Measurements from ENCODE around the gene DNAAF6.
"Not testable (repeated sequence)": the region's sequence is repeated elsewhere in the genome, so short reads cannot be mapped to it uniquely, and the experiment has no call there.

The DNAAF6 gene

GRCh38 chrX:107205770-107206696 is at the start of gene DNAAF6, which contains the start of gene NUP62CL:
Gene DNAAF6 (plus strand): TSS chrX:107206611. CDS start chrX:107212876, 6,265 bp downstream.
Gene NUP62CL (minus strand): TSS chrX:107206433. CDS start chrX:107175146, 31,287 bp downstream.
- DNase-seq: peak; percentile 90

DNA sequence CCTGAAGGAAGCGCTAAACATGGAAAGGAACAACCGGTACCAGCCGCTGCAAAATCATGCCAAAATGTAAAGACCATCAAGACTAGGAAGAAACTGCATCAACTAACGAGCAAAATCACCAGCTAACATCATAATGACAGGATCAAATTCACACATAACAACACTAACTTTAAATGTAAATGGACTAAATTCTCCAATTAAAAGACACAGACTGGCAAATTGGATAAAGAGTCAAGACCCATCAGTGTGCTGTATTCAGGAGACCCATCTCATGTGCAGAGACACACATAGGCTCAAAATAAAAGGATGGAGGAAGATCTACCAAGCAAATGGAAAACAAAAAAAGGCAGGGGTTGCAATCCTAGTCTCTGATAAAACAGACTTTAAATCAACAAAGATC is 48.8 kb upstream of the DNAAF6 start:
- not testable (repeated sequence) for DNase-seq

GRCh38 chrX:107167163-107167921 is 39.1 kb upstream of the DNAAF6 start:
- DNase-seq: no peak

DNA sequence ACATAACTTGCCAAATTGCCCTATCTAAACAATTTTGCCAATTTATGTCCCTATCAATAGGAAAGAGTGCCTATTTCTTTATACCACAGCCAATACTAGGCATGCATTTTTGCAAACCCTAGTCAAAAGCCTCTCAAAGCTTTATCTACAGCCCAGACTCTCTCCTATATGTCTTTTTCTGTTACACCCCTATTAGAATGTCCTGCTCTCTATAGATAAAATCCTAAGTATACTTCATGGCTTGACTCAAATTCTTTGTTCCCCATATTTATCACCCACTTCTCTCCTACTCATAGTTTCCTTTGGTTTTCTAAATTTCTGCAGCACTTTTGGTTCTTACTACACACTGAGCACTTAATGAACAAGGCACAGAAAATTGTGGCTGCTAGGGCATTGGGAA is 38.2 kb upstream of the DNAAF6 start:
- DNase-seq: no peak

DNA sequence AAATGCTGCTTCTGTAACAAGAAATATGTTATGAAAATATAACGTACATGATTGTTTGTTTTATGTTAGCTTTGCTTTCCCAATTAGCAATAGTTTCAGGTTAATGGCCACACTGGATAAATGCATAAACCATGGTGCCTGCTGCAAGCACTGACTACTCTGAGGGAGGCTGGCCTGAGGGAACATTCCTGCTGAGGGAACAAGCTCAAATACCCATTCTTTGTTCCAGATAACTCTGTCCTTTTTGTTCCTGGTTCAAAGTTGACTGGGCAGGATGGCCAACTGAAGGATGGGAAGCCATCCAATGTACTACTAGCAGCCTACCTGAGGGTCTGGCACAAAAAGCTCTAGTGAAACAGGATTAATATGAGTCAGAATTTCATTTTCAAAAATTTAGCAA is 37.7 kb upstream of the DNAAF6 start:
- DNase-seq: no peak

- no peak for DNase-seq
Observed at GRCh38 chrX:107171369-107172102, 34.9 kb upstream of the DNAAF6 start.

DNA sequence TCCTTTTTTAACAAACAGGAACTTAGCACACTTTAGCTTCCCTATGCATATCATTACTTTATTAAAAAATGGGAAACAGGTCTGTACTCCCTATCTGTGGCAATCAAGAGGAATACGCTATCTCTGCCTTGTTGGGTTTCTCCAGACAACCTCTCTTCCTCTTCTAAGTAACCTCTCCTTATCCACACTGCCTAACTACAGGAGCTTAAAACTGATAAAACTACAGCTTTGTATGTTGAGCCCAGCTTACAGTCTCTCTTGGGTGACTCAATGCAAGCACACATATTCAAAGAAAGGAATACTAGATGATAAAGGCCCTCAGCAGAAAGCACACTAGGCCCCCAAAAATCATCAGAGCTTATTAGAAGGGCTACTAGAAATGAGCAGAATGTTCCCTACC is 9.1 kb upstream of the DNAAF6 start:
- no peak for DNase-seq

GRCh38 chrX:107198074-107198473 is 8.3 kb upstream of the DNAAF6 start:
- DNase-seq: not testable (repeated sequence)

DNA sequence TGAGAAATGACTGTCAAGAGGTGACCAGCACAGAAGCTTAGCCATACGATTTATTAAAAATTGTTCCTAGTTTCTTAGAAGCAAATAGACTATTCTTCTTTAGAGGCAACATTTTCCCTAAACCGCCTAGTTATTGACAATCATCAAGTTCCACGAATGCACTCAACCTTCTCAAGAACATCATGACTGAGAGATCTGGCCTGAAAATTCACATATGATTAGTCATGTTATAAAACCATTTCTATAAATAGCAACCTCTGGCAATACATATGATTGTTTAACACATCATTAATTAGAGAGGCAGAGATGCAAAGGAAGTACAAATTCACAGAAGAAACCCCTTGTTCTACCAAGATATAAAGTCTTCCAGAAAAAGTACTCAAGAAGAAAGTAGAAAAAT is 6.9 kb upstream of the DNAAF6 start:
- DNase-seq: no peak

- no peak for DNase-seq
Observed at GRCh38 chrX:107204068-107204605, 2.3 kb upstream of the DNAAF6 start.

GRCh38 chrX:107206697-107207065 is 270 bp downstream of the DNAAF6 start:
- no peak for DNase-seq

DNA sequence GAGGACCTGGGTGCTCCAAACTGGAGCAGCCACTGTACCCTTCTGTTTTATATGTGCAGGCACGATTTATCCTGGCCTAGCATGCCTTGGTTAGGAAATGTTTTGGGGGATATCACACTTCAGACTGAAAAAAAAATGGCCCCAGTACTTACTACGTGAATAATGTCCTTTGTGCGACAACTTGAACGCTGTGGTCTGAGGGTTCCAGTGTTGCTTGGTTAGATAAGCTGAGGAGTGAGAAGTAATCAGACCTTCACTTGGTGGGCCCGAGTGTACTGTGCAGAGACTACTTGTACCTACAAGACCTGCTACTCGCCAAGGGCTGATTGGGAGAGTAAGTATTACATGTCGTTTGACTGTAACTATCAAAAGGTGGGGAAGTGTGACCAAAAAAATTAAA is 678 bp downstream of the DNAAF6 start:
- no peak for DNase-seq

GRCh38 chrX:107207943-107208342 is 1.5 kb downstream of the DNAAF6 start:
- DNase-seq: no peak

GRCh38 chrX:107213477-107213876 is 7.1 kb downstream of the DNAAF6 start:
- DNase-seq: no peak

DNA sequence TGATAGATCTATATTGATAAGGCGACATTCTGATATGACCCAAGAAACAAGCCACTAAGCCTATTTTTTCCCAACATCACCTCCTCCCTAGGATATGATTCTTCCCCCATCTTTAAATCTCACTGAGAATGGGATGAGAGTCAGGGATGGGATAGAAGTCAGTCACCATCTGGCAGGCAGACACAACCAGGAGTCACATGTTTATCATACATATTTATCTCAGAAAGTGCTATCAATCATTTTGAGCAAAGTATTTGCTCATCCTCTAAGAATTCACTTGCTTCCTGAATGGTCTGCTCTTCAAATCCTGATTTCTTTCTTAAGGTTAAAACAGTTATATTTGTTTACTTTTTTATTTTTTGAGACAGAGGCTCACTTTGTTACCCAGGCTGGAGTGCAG is 20.3 kb downstream of the DNAAF6 start:
- DNase-seq: no peak

GRCh38 chrX:107227780-107228485 is 21.5 kb downstream of the DNAAF6 start:
- no peak for DNase-seq

DNA sequence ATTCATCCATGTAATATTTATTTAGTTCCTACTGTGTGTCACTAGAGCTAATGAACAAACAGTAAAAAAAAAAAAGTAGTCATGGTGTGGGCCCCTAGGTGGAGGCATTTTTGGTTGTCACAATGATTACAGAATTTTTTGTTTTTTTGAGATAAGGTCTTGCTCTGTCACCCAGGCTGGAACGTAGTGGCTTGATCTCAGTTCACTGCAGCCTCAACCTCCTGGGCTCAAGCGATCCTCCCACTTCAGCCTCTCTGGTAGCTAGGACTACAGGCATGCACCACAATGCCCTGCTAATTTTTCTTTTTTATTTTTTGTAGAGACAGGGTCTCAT is 22.0 kb downstream of the DNAAF6 start:
- DNase-seq: no peak

- DNase-seq: no peak
Observed at GRCh38 chrX:107272431-107272921, 66.1 kb downstream of the DNAAF6 start.

DNA sequence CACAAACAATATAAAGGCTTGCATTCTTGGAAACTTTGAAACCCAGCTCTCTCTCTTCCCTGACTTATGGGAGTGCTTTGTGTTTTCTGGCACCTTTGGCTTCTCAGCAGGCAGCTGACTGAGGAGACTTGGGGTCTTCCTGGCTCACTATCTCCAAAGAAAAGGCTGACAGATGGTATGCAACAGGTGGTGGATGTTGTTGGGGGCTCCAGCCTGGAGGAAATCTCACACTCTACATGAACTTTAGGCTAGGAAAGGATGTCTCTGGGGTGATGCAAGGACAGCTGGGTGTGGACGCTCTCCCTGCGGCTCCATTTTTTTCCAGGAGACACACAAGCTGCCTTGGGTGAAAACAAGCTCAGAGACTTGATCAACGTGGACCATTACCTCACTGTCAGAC is 67.4 kb downstream of the DNAAF6 start:
- no peak for DNase-seq

- DNase-seq: no peak
Observed at GRCh38 chrX:107288676-107289075, 82.3 kb downstream of the DNAAF6 start.

DNA sequence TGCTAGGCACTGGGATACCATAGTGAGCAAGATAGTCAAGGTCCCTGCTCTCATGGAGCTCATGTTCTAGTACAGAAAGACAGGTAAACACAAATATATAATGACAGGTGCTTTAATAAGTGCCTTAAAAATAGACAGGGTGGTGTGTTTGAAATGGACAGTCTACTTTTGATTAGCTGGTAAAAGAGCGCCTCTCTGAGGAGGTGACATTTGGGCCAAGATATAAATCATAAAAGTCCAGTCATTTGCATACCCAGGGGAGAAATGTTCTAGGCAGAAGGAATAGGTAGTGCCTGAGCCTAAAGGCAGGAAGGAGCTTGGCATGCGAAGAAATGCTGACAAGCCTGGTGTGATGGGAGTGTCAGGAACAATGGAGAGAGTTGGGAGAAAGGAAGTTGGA is 83.6 kb downstream of the DNAAF6 start:
- no peak for DNase-seq

DNA sequence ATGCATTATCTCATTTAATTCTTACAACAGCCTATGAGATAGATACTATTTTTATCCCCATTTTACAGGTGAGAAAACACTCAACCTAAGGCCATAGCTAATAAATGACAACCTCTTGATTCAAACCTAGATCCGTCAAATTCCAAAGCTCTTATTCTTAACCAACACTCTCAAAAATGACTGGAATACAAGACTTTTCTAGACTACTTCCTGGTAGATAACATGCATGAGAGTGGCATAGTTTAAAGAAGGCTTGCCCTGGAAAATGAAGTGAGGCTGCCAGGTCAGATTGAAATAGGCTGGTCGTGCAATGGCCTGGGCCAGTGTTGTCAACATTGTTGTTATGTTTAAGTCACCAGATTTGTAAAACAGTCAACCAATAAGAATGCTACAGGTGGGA is 86.6 kb downstream of the DNAAF6 start:
- DNase-seq: no peak
